GM23338 (cell line): ENCODE measurements around the gene RSPH4A. TPM values are rescaled to one million over a fixed set of nuclear protein-coding genes. Genes with fewer than 3 reads are reported as not detected.

ENCODE experiments used
- ATAC-seq: fragments of 200-7000 bp; cut with Tn5 transposase; 3 replicates; pipeline ENCODE4 v1.9.1; 2020
- DNase-seq: peaks from one replicate; pipeline ENCODE4 v3.0.0-alpha.2; 2015; ENCODE audit warnings: low spot score
- H2AFZ ChIP-seq: fragments of 200-600 bp; sonication (generic); 2 replicates; pipeline ENCODE4 v1.8.0; 2016; ENCODE audit warnings: antibody characterized with exemption, mild to moderate bottlenecking, moderate library complexity
- H3F3A ChIP-seq: fragments of 200-600 bp; sonication (generic); replicated peaks from 2 replicates; pipeline ENCODE4 v1.8.0; 2017; ENCODE audit warnings: antibody characterized with exemption, mixed run types, low read depth
- H3K27ac ChIP-seq: fragments of 200-600 bp; sonication (generic); 2 replicates; pipeline ENCODE4 v1.6.1; 2016; ENCODE audit warnings: low read depth
- H3K27me3 ChIP-seq: fragments of 200-600 bp; sonication (generic); 2 replicates; pipeline ENCODE4 v1.8.0; 2016; ENCODE audit warnings: mild to moderate bottlenecking, mixed run types, moderate library complexity; ENCODE audit not compliant: insufficient read depth
- H3K36me3 ChIP-seq: fragments of 200-600 bp; sonication (generic); 2 replicates; pipeline ENCODE4 v1.8.0; 2016; ENCODE audit warnings: mild to moderate bottlenecking; ENCODE audit not compliant: insufficient read depth
- H3K4me1 ChIP-seq: fragments of 200-600 bp; sonication (generic); 2 replicates; pipeline ENCODE4 v1.8.0; 2016; ENCODE audit warnings: mild to moderate bottlenecking, moderate library complexity; ENCODE audit not compliant: insufficient read depth
- H3K4me2 ChIP-seq: fragments of 200-600 bp; sonication (generic); 2 replicates; pipeline ENCODE4 v1.7.1; 2017; ENCODE audit warnings: mixed run types
- H3K4me3 ChIP-seq: fragments of 200-600 bp; sonication (generic); 2 replicates; pipeline ENCODE4 v1.6.1; 2016; ENCODE audit warnings: mixed run types
- H3K79me2 ChIP-seq: fragments of 200-600 bp; sonication (generic); replicated peaks from 2 replicates; pipeline ENCODE4 v1.8.0; 2017; ENCODE audit warnings: mild to moderate bottlenecking; ENCODE audit not compliant: insufficient read depth
- H3K9me2 ChIP-seq: fragments of 200-600 bp; sonication (generic); 2 replicates; pipeline ENCODE4 v1.8.0; 2017; ENCODE audit not compliant: insufficient read depth
- H4K20me1 ChIP-seq: fragments of 200-600 bp; sonication (generic); replicated peaks from 2 replicates; pipeline ENCODE4 v1.8.0; 2017; ENCODE audit warnings: mild to moderate bottlenecking; ENCODE audit not compliant: insufficient read depth
- H3K27ac Mint-ChIP-seq: 2 replicates; pipeline ENCODE4 v1.8.0; 2020; ENCODE audit warnings: inconsistent platforms, mild to moderate bottlenecking, moderate library complexity, mixed read lengths
- H3K27me3 Mint-ChIP-seq: 3 replicates; pipeline ENCODE4 v1.8.0; 2022; ENCODE audit warnings: low read depth, mild to moderate bottlenecking, moderate library complexity, mixed read lengths, inconsistent platforms; ENCODE audit not compliant: insufficient read depth, poor library complexity
- H3K36me3 Mint-ChIP-seq: 3 replicates; pipeline ENCODE4 v1.8.0; 2021; ENCODE audit warnings: low read depth, mild to moderate bottlenecking, inconsistent platforms, moderate library complexity, mixed read lengths
- H3K4me1 Mint-ChIP-seq: 3 replicates; pipeline ENCODE4 v1.8.0; 2020; ENCODE audit warnings: mild to moderate bottlenecking, inconsistent platforms, mixed read lengths
- H3K4me3 Mint-ChIP-seq: 3 replicates; pipeline ENCODE4 v1.8.0; 2021; ENCODE audit warnings: moderate library complexity, mild to moderate bottlenecking, inconsistent platforms, mixed read lengths
- H3K9me3 Mint-ChIP-seq: 3 replicates; pipeline ENCODE4 v1.8.0; 2020; ENCODE audit warnings: moderate library complexity, mild to moderate bottlenecking, inconsistent platforms, mixed read lengths
- CREB1 ChIP-seq: fragments of 250-450 bp; sonication (Bioruptor Pico); IDR thresholded peaks from 2 replicates; pipeline ENCODE4 v1.5.0; 2020; ENCODE audit warnings: low read depth, mild to moderate bottlenecking, moderate library complexity
- ETS1 ChIP-seq: IDR thresholded peaks from 2 replicates; pipeline ENCODE4 v1.6.1; 2016; ENCODE audit warnings: antibody characterized with exemption
- EZH2phosphoT487 ChIP-seq: fragments of 200-600 bp; sonication (generic); IDR thresholded peaks from one replicate; pipeline ENCODE4 v1.8.1; 2018; ENCODE audit warnings: antibody characterized with exemption; ENCODE audit not compliant: unreplicated experiment
- REST ChIP-seq: IDR thresholded peaks from one replicate; pipeline ENCODE4 v1.6.1; 2018; ENCODE audit warnings: antibody characterized with exemption; ENCODE audit not compliant: unreplicated experiment
- STAT1 ChIP-seq: IDR thresholded peaks from one replicate; pipeline ENCODE4 v1.6.1; 2016; ENCODE audit warnings: antibody characterized with exemption; ENCODE audit not compliant: unreplicated experiment
- ZNF331 ChIP-seq: fragments of 250-450 bp; sonication (Bioruptor Pico); IDR thresholded peaks from 2 replicates; pipeline ENCODE4 v1.5.0; 2020; ENCODE audit warnings: low read depth, mild to moderate bottlenecking, moderate library complexity
- ZNF462 ChIP-seq: fragments of 250-450 bp; sonication (Bioruptor Pico); IDR thresholded peaks from 2 replicates; pipeline ENCODE4 v1.5.0; 2020; ENCODE audit warnings: mild to moderate bottlenecking, moderate library complexity
- polyA plus RNA-seq: library from polyadenylated mRNA; unstranded; fragments of >200 nt; fragmentation: Nextera tagmentation; extraction: Ambion mirVana; gene quantifications from 2 replicates; pipeline ENCODE4 v1.2.1, GENCODE V29; 2016
- total RNA-seq: library from RNA; depleted of rRNA; stranded (reverse); fragments of >200 nt; shearing (Covaris generic); gene quantifications from 2 replicates; pipeline ENCODE4 v1.2.3, GENCODE V29; 2014

Gene RSPH4A
- total and polyA plus RNA-seq, 2 experiments from 2014 or later, result 0.52 to 1.0 TPM

- no peak for TF ChIP-seq ZNF462
- no peak for TF ChIP-seq CREB1 (CRISPR knock-in tag)
- TF ChIP-seq EZH2phosphoT487, result no peak
- no peak for TF ChIP-seq STAT1
Measured at GRCh38 chr6:116667623-116668022, 51.3 kb downstream of the RSPH4A start (continued).

DNA sequence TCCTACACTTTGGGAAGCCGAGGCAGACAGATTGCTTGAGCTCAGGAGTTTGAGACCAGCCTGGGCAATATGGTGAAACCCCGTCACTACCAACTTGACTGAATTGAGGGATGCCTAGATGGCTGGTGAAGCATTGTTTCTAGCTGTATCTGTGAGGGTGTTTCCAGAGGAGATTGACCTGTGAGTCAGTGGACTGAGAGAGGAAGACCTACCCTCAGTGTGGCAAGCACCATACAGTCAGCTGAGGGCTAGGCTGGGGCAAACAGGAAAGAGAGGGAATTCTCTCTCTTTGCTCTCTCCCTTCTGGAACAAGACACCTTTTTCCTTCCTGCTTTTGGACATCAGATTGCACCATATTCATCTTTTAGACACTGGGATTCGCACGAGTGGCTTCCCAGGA is 56.0 kb downstream of the RSPH4A start:
- Histone ChIP-seq H3K36me3 (no peaks in the 10 kb centered on the region), H3K4me1 (peaks cover 3% of the 10 kb centered on the region; the same call in 1 of the 2 replicates), H3K9me2 (peaks cover 4% of the 10 kb centered on the region; the same call in 1 of the 2 replicates), H3K4me3 (no peak overlapping the region), H3K27me3 (no peaks in the 10 kb centered on the region), H3K4me2 (no peak overlapping the region), H3F3A (no peaks in the 10 kb centered on the region), H2AFZ (no peak overlapping the region), H3K27ac (no peak overlapping the region), H4K20me1 (no peaks in the 10 kb centered on the region), H3K79me2 (peaks cover 12% of the 10 kb centered on the region)
- peaks cover 5% of the 10 kb centered on the region for H3K27me3 Mint-ChIP-seq
- DNase-seq (no peak), ATAC-seq (no peak)
- no peaks in the 10 kb centered on the region for H3K36me3 Mint-ChIP-seq
- H3K4me3 Mint-ChIP-seq, result no peak overlapping the region
- no peaks in the 10 kb centered on the region for H3K9me3 Mint-ChIP-seq
- H3K27ac Mint-ChIP-seq, result no peak overlapping the region
- H3K4me1 Mint-ChIP-seq, result peaks cover 6% of the 10 kb centered on the region; the same call in 2 of the 3 replicates
- TF ChIP-seq ETS1, result no peak
- TF ChIP-seq ZNF331, result no peak
- TF ChIP-seq REST, result no peak
